Muscle layer of duodenum (tissue), 2 donors: ENCODE results near the gene ELSPBP1.

Experiments
- H3K27ac ChIP-seq: one replicate; pipeline ENCODE4 v1.7.0; 2013; ENCODE audit warnings: mild to moderate bottlenecking, low read length
- H3K27me3 ChIP-seq: one replicate; pipeline ENCODE4 v1.7.0; 2013; ENCODE audit warnings: low read depth, mild to moderate bottlenecking, control low read depth, low read length
- H3K36me3 ChIP-seq, 2 donors: one replicate each; pipeline ENCODE4 v1.7.0; 2013; ENCODE audit warnings: low read length in 2 of 2, control low read depth in 1 of 2, mild to moderate bottlenecking in 1 of 2; ENCODE audit not compliant: insufficient read depth in 2 of 2, control insufficient read depth in 1 of 2
- H3K4me1 ChIP-seq, 2 donors: one replicate each; pipeline ENCODE4 v1.7.0; 2013; ENCODE audit warnings: low read length in 2 of 2, mild to moderate bottlenecking in 2 of 2, control low read depth in 1 of 2, moderate library complexity in 1 of 2; ENCODE audit not compliant: insufficient read depth in 2 of 2, control insufficient read depth in 1 of 2
- H3K4me3 ChIP-seq, 2 donors: one replicate each; pipeline ENCODE4 v1.7.0; 2013; ENCODE audit warnings: low read length in 2 of 2, low read depth in 1 of 2, mild to moderate bottlenecking in 1 of 2
- H3K9me3 ChIP-seq, 2 donors: one replicate each; pipeline ENCODE4 v1.7.0; 2013; ENCODE audit warnings: low read length in 2 of 2, control low read depth in 1 of 2, mild to moderate bottlenecking in 1 of 2; ENCODE audit not compliant: control insufficient read depth in 1 of 2
- donor health status: healthy.

ELSPBP1 gene

DNA sequence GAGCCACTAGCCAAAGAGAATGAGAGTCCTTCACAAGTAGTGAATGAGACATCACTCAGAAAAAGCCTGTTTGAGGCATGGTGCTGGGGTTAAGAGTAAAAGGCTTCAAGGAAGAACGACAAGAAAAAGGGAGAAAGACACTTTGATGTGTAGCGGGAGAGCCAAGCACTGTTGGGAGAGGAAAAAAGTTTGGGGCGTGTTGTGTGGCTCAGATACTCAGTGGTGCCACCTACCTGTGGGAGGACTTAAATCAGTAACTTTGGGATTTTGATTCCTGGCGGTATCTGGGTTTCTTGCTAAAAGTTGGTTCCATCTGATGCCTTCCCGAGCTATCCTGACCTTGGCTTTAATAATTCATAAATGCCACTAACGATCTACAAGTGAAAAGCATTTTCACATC lies 12.3 kb downstream of the ELSPBP1 start:
- H3K36me3 ChIP-seq = no peaks in the 10 kb centered on the region
- no peaks in the 10 kb centered on the region for H3K4me1 ChIP-seq
- H3K4me3 ChIP-seq = no peak overlapping the region
- no peak overlapping the region for H3K27ac ChIP-seq
- H3K27me3 ChIP-seq = no peaks in the 10 kb centered on the region
- peaks cover 6 to 7% of the 10 kb centered on the region in 2 donors for H3K9me3 ChIP-seq

DNA sequence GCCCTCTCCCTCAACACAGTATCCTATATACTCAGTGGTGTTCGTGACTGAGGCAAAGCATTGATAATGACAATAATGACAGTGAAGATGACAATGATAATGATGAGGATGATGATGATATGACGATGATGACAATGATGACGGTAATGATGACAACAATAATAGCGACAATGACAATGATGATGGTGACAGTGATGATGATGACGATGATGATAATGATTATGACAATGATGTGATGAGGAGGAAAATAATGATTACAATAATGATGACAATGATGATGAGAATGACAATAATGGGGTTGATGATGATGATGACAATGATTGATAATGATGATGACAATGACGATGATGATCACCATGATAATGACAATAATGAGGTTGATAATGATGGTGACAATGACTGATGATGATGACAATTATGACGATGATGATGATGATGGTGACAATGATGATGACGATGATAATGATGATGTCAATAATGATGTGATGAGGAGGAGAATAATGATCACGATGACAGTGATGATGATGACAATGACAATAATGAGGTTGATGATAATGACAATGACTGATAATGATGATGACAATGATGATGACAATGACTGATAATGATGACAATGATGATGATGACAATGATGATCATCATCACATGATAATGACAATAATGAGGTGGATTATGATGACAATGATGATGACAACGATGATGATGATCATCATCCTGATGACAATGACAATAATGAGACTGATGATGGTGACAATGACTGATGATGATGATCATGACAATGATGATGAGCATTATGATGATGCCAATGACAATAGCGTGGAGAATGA lies 16.7 kb downstream of the ELSPBP1 start:
- no peaks in the 10 kb centered on the region for H3K27me3 ChIP-seq
- no peak overlapping the region for H3K4me3 ChIP-seq
- H3K36me3 ChIP-seq = no peaks in the 10 kb centered on the region
- H3K9me3 ChIP-seq = peaks cover 7 to 16% of the 10 kb centered on the region in 2 donors
- no peak overlapping the region for H3K27ac ChIP-seq
- no peaks in the 10 kb centered on the region for H3K4me1 ChIP-seq

DNA sequence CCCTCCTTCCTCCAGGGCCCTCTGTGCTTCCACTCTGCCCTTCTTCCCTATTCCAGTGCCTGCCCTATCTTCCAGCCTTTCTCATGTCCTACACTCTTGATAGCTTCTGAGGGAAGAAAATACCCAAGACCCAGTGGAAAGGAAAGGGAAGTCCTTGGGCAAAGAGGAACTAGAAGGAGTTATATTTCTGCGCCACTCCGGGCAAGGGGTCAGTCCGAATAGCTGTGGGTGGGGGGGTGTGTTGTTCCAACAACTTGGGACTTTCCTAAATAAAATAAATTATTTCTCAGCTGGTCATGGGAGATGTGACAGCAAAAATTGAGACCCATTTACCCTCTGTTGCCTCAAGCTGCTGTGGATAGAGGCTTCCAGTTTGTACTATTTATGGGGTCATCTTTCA lies 26.3 kb downstream of the ELSPBP1 start:
- no peaks in the 10 kb centered on the region for H3K4me1 ChIP-seq
- H3K4me3 ChIP-seq = no peak overlapping the region
- no peaks in the 10 kb centered on the region for H3K27me3 ChIP-seq
- no peaks in the 10 kb centered on the region for H3K36me3 ChIP-seq
- peaks cover 0 to 3% of the 10 kb centered on the region in 2 donors for H3K9me3 ChIP-seq
- no peak overlapping the region for H3K27ac ChIP-seq

DNA sequence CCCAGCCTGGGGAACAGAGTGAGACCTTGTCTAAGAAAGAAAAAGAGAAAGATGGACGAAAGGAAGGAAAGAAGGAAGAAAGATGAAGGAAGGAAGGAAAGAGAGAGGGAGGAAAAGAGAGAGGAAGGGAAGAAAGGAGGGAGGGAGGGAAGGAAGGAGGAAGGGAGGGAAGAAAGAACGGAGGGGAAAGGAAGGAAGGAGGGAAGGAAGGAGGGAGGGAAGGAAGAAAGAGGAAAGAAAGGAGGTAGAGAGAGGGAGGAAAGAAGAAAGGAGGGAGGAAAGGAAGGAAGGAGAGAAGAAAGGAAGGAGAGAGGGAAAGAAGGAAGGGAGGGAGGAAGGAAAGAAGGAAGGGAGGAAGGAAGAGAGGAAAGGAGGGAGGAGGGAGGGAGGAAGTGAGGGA lies 28.6 kb downstream of the ELSPBP1 start:
- no peaks in the 10 kb centered on the region for H3K9me3 ChIP-seq
- H3K27me3 ChIP-seq = no peaks in the 10 kb centered on the region
- H3K36me3 ChIP-seq = no peaks in the 10 kb centered on the region
- no peaks in the 10 kb centered on the region for H3K4me1 ChIP-seq
- no peak overlapping the region for H3K4me3 ChIP-seq
- H3K27ac ChIP-seq = no peak overlapping the region

DNA sequence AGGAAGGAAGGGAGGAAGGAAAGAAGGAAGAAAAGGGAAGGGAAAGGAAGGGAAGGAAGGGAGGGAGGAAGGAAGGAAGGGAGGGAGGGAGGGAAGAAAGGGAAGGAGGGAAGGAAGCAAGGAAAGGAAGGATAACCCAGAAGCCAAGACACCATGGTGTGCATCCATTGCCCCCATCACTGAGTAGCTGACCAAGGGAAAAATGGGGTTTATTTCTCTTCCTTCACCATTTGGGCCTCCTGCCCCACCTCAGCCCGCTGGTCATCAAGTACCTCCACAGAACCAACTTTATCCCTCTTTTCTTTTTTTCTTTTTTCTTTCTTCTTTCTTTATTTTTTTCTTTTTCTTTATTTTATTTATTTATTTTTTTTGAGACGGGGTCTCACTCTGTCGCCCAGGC lies 29.1 kb downstream of the ELSPBP1 start:
- Histone ChIP-seq H3K4me1 (no peaks in the 10 kb centered on the region), H3K36me3 (no peaks in the 10 kb centered on the region), H3K4me3 (no peak overlapping the region), H3K27ac (no peak overlapping the region), H3K27me3 (no peaks in the 10 kb centered on the region), H3K9me3 (no peaks in the 10 kb centered on the region)

DNA sequence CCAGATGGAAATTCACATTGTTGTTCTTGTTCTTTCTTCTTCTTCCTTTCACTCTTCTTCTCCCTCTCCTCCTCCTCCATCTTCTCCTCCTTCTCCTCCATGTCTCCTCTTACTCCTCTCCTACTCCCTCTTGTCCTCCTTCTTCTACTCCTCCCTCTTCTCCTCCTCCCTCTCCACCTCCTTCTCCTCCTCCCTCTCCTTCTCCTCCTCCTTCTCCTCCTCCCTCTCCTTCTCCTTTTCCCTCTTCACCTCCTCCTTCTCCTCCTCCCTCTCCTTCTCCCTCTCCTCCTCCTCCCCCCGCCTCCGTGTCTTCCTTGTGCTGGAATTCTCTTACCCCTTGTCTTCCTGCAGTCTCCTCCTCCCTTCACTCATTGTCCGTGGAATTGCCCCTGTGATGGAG lies 31.0 kb downstream of the ELSPBP1 start:
- Histone ChIP-seq H3K4me3 (no peak overlapping the region), H3K9me3 (no peaks in the 10 kb centered on the region), H3K4me1 (no peaks in the 10 kb centered on the region), H3K27me3 (no peaks in the 10 kb centered on the region), H3K36me3 (no peaks in the 10 kb centered on the region), H3K27ac (no peak overlapping the region)

DNA sequence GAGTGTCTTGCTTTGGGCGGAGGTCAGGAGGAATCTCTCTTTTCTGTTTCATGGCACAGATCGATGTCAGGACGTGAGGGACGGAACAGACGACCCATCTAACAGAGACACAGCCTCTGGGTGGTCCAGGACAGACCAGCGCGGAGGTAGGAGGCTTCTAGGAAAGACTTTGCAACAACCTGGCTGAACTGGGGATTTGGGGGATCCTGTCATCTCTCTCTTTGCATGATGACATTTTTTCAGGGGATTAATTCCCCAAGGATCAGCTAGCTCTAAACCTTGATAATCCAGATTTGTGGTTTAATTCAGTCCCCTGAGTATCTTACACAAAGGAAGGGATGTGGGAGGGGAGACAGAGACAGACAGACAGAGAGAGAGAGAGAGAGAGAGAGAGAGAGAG lies 35.0 kb downstream of the ELSPBP1 start:
- no peaks in the 10 kb centered on the region for H3K9me3 ChIP-seq
- H3K27ac ChIP-seq = no peak overlapping the region
- H3K4me3 ChIP-seq = no peak overlapping the region

DNA sequence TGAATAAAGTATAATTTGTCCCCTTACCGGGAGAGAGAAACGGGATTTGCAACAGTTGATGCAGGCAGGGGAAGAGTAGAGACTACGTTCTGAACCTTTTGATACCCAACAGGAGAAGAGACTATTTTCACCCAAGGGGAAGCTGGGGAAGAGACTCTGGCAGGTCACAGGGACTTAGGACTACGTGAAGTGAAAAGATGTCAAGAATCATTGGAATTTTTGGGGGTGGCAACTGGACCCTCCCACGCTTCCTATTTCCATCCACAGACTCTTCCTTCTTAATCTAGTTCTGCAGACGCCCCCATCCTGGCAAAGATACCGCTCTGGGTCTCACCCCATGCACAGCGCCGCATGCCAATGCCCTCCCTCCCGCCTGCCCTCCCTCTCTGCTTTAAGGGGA lies 35.6 kb downstream of the ELSPBP1 start:
- no peaks in the 10 kb centered on the region for H3K36me3 ChIP-seq
- no peaks in the 10 kb centered on the region for H3K4me1 ChIP-seq
- H3K9me3 ChIP-seq = no peaks in the 10 kb centered on the region
- no peak overlapping the region for H3K4me3 ChIP-seq
- no peaks in the 10 kb centered on the region for H3K27me3 ChIP-seq
- no peak overlapping the region for H3K27ac ChIP-seq

More for the DNA sequence above, 35.0 kb downstream of the ELSPBP1 start:
- no peaks in the 10 kb centered on the region for H3K36me3 ChIP-seq
- no peaks in the 10 kb centered on the region for H3K4me1 ChIP-seq
- no peaks in the 10 kb centered on the region for H3K27me3 ChIP-seq

DNA sequence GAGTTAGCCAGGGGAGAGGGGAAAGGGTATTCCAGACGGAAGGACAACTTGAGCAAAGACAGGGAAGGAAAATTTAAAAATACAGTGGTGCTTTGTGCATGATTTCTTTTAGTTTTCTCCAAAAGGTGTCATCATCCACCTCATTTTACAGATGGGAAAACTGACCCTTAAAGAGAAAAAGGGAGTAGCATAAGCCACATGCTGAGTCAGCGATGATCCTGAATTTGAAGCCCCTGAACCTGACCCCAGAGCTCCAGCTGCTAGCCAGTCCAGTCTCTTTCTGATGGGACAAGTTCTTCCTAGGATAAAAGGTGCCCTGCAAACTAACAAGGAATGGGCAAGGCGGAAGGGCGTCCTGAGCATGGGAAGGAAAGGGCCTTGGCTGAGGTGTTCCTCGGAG lies 39.2 kb downstream of the ELSPBP1 start:
- Histone ChIP-seq H3K27me3 (no peaks in the 10 kb centered on the region), H3K4me3 (no peak overlapping the region), H3K4me1 (no peaks in the 10 kb centered on the region), H3K36me3 (no peaks in the 10 kb centered on the region), H3K9me3 (peaks cover 12% of the 10 kb centered on the region in 2 donors), H3K27ac (no peak overlapping the region)

DNA sequence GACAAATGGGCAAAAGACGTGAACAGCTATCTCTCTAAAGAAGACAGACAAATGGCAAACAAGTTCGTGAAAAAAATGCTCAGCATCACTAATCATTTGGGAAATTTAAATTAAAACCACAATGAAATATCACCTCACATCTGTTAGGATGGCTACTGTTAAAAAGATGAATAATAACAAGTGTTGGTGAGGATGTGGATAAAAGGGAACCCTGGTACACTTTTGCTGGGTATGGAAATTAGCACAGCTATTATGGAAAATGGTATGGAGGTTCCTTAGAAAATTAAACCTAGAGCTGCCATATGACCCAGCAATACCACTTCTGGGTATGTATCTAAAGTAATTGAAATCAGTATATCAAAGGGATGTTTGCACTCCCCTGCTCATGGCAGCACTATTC lies 42.3 kb downstream of the ELSPBP1 start:
- Histone ChIP-seq H3K9me3 (peaks cover 12% of the 10 kb centered on the region in 2 donors), H3K27ac (no peak overlapping the region), H3K27me3 (no peaks in the 10 kb centered on the region), H3K36me3 (no peaks in the 10 kb centered on the region), H3K4me1 (no peaks in the 10 kb centered on the region), H3K4me3 (no peak overlapping the region)

DNA sequence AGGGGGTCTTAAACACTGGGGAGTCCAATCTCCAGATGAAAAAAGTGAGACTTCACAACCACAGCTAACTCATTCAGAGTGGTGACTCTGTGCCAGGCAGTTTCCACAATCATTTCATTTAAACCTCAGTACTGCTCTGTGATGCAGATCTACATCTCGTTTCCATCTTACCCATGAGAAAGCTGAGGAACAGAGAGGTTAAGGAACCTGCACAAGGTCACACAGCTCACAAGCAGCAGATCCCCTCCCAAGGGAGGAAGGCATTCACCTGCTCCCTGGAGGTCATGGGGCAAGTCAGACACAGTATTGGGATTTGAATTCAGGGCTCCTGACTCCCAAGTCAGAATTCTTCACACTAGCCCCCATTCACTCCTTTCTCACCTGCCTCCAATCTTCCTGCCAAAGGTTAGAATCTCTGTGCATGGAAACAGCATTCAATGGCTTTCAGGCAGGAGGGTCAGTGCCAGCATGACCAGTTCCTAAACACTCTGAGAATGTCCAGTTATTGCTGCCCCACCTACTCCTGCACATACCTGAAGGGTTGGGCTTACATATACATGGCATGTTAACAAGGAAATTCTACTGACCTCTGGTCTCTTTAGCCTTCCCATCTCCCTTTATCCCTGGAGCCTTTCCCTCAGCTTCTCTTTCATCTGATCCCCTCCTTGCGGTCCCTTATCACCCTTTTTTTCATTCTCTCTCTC lies 47.6 kb downstream of the ELSPBP1 start:
- Histone ChIP-seq H3K4me3 (no peak overlapping the region), H3K27me3 (no peaks in the 10 kb centered on the region), H3K36me3 (no peaks in the 10 kb centered on the region), H3K9me3 (peaks cover under 1 to 3% of the 10 kb centered on the region in 2 donors), H3K27ac (no peak overlapping the region), H3K4me1 (no peaks in the 10 kb centered on the region)
